Glutamatergic neuron (in vitro differentiated cells): Measurements from ENCODE around the gene OGT. TPM values are rescaled to one million over a fixed set of nuclear protein-coding genes. Genes with fewer than 3 reads are reported as not detected.

Experiments
- DNase-seq: peaks from one replicate; pipeline ENCODE4 v3.0.0; 2022
- H3K27ac Mint-ChIP-seq: one replicate; pipeline ENCODE4 v1.8.0; 2020; ENCODE audit warnings: mild to moderate bottlenecking, mixed read lengths, inconsistent platforms; ENCODE audit not compliant: unreplicated experiment
- H3K27me3 Mint-ChIP-seq: one replicate; pipeline ENCODE4 v1.8.0; 2020; ENCODE audit warnings: mild to moderate bottlenecking, moderate library complexity, mixed read lengths, inconsistent platforms; ENCODE audit not compliant: unreplicated experiment
- H3K36me3 Mint-ChIP-seq: one replicate; pipeline ENCODE4 v1.8.0; 2020; ENCODE audit warnings: mild to moderate bottlenecking, mixed read lengths, inconsistent platforms; ENCODE audit not compliant: unreplicated experiment
- H3K4me1 Mint-ChIP-seq: one replicate; pipeline ENCODE4 v1.8.0; 2020; ENCODE audit warnings: mild to moderate bottlenecking, low read depth, mixed read lengths, inconsistent platforms; ENCODE audit not compliant: unreplicated experiment
- H3K4me3 Mint-ChIP-seq: one replicate; pipeline ENCODE4 v1.8.0; 2020; ENCODE audit warnings: mild to moderate bottlenecking, mixed read lengths, inconsistent platforms; ENCODE audit not compliant: unreplicated experiment
- H3K9me3 Mint-ChIP-seq: one replicate; pipeline ENCODE4 v1.8.0; 2020; ENCODE audit warnings: mild to moderate bottlenecking, moderate library complexity, mixed read lengths, inconsistent platforms; ENCODE audit not compliant: unreplicated experiment
- total RNA-seq: library from RNA; stranded (reverse); fragmentation: NEBNext Ultra II Directional; extraction: Animal tissue kit (Norgen Biotek cat#: 25700); gene quantifications from one replicate; pipeline ENCODE4 v1.2.1, GENCODE V29; 2021; ENCODE audit not compliant: unreplicated experiment
- TF ChIP-seq, protein P1 (sequence below): fragments of 200-600 bp; sonication (generic); IDR thresholded peaks from one replicate; pipeline ENCODE4 v1.5.0; 2021; ENCODE audit not compliant: partially characterized antibody, unreplicated experiment

The OGT gene
- total RNA-seq, 1 donor from 2014 or later, result 185 TPM

GRCh38 chrX:71615954-71616353 lies 83.0 kb downstream of the OGT start:
- peaks cover 6% of the 10 kb centered on the region for H3K9me3 Mint-ChIP-seq
- no peaks in the 10 kb centered on the region for H3K4me1 Mint-ChIP-seq
- H3K36me3 Mint-ChIP-seq, result peaks cover 3% of the 10 kb centered on the region
- TF ChIP-seq, protein P1, sequence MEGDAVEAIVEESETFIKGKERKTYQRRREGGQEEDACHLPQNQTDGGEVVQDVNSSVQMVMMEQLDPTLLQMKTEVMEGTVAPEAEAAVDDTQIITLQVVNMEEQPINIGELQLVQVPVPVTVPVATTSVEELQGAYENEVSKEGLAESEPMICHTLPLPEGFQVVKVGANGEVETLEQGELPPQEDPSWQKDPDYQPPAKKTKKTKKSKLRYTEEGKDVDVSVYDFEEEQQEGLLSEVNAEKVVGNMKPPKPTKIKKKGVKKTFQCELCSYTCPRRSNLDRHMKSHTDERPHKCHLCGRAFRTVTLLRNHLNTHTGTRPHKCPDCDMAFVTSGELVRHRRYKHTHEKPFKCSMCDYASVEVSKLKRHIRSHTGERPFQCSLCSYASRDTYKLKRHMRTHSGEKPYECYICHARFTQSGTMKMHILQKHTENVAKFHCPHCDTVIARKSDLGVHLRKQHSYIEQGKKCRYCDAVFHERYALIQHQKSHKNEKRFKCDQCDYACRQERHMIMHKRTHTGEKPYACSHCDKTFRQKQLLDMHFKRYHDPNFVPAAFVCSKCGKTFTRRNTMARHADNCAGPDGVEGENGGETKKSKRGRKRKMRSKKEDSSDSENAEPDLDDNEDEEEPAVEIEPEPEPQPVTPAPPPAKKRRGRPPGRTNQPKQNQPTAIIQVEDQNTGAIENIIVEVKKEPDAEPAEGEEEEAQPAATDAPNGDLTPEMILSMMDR, result no peak
- no peaks in the 10 kb centered on the region for H3K27me3 Mint-ChIP-seq
- no peak overlapping the region for H3K27ac Mint-ChIP-seq
- H3K4me3 Mint-ChIP-seq, result no peak overlapping the region
- no peak for DNase-seq

DNA sequence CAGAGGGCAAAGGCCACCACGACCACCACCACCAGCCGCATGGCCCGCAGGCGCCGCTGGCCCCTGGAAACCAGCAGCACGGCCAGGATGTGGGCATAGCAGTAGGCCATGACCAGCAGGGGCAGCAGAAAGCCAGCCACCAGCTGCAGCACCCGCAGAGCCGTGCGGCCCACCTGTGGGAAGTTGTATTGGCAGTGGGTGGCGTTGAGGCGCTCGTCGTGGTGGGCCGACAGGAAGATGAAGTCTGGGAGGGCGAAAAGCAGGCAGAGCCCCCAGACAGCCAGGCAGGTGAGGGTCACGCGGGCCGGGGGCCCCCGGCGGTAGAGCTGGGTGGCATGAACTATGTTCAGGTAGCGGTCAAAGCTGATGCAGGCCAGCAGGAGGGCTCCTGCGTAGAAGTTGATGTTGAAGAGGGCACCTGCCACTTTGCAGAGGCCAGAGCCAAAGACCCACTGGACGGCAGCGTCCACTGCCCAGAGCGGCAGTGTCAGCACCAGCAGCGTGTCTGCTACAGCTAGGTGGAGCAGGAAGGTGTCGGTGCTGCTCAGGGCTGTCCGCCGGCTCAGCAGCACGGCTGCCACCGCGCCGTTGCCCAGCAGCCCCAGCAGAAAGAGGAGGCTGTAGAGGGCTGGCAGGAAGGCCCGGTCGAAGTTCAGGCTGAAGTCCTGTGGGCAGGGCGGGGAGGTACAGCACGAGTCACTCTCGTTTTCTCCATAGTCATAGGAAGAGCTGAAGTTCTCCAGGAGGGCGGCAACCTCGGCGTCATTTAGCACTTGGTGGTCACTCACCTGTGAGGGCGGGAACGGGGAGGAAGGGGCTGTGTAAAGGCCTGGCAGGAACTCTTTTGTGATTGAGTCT lies 84.0 kb downstream of the OGT start:
- Mint-ChIP-seq H3K27me3 (no peaks in the 10 kb centered on the region), H3K4me3 (no peak overlapping the region), H3K27ac (no peak overlapping the region), H3K36me3 (no peaks in the 10 kb centered on the region), H3K4me1 (no peaks in the 10 kb centered on the region), H3K9me3 (peaks cover 6% of the 10 kb centered on the region)
- DNase-seq, result no peak
- TF ChIP-seq, protein P1, result no peak

DNA sequence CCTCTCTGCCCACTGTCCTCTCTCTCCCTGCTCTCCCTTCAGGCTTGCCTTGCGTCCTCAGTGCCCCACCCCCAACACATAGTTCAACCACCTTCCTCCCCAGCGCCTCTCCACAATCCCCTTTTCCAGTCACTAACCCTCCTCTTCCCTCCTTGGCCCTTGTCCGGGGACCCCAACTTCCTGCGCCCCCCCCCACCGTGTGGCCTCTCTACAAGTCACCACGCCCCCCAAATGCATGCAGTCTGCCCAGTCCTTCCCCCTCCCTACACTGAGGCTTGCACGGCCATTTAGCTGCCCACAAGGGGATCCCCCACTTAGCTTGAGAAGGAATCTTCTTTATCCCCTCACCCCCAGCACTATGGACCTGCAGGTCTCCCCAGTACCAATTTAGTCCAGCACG lies 84.8 kb downstream of the OGT start:
- H3K4me3 Mint-ChIP-seq, result no peak overlapping the region
- peaks cover 6% of the 10 kb centered on the region for H3K9me3 Mint-ChIP-seq
- TF ChIP-seq, protein P1, result no peak
- H3K27ac Mint-ChIP-seq, result no peak overlapping the region
- no peaks in the 10 kb centered on the region for H3K27me3 Mint-ChIP-seq
- no peak for DNase-seq
- H3K36me3 Mint-ChIP-seq, result no peaks in the 10 kb centered on the region
- no peaks in the 10 kb centered on the region for H3K4me1 Mint-ChIP-seq

DNA sequence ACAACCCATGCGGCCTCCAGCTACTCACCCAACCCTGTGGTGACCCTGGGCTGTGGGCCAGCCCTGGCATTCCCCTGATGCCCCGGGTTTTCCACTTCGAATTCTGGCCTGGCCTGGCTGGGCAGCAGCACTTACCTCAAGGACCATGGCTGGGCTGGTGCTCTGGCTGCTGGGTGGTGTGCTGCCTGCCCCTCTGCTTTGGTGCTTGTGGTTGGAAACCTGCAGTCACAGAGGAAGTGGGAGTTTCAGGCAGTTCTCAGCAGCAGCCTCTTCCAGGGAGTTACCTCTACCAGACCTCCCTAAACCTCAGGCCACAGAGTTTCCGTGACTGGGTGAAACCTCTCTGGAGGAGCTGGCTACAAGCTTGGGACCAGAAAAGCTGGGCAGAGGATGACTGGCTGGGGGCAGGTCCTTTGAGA lies 85.4 kb downstream of the OGT start, which contains the start of gene CXCR3:
CXCR3 (minus strand) TSS at position 209 of the 419 bp plus-strand sequence; CDS start at position 147, 62 bp downstream.
- Mint-ChIP-seq H3K4me3 (no peak within 1 kb of the TSS), H3K36me3 (no peaks in the 10 kb centered on the region), H3K27me3 (no peaks in the 10 kb centered on the region), H3K9me3 (peaks cover 6% of the 10 kb centered on the region), H3K27ac (no peak within 1 kb of the TSS), H3K4me1 (no peaks in the 10 kb centered on the region)
- TF ChIP-seq, protein P1, result no peak
- no peak for DNase-seq

GRCh38 chrX:71618787-71619186 lies 85.9 kb downstream of the OGT start:
- TF ChIP-seq, protein P1, result no peak
- peaks cover 6% of the 10 kb centered on the region for H3K9me3 Mint-ChIP-seq
- H3K27ac Mint-ChIP-seq, result no peak overlapping the region
- DNase-seq, result no peak
- no peaks in the 10 kb centered on the region for H3K4me1 Mint-ChIP-seq
- H3K27me3 Mint-ChIP-seq, result no peaks in the 10 kb centered on the region
- H3K4me3 Mint-ChIP-seq, result no peak overlapping the region
- no peaks in the 10 kb centered on the region for H3K36me3 Mint-ChIP-seq
